GM21576 (cell line): ENCODE measurements around the gene DHDDS.

ENCODE experiments used
- ATAC-seq: cut with Tn5 transposase; IDR thresholded peaks from one replicate; pipeline ENCODE4 v1.9.1; 2021; ENCODE audit warnings: mild to moderate bottlenecking, moderate library complexity; ENCODE audit not compliant: unreplicated experiment

DHDDS gene

GRCh38 chr1:26417111-26417759 lies 14.9 kb upstream of the DHDDS start:
- ATAC-seq, result no peak

- ATAC-seq, result no peak
These were observed 13.2 kb upstream of the DHDDS start for GRCh38 chr1:26418865-26419349.

GRCh38 chr1:26419494-26419893 lies 12.6 kb upstream of the DHDDS start:
- ATAC-seq, result no peak

GRCh38 chr1:26429721-26430120 lies 2.4 kb upstream of the DHDDS start:
- ATAC-seq, result no peak

- ATAC-seq, result no peak
These were observed 672 bp downstream of the DHDDS start for GRCh38 chr1:26432793-26433192.

- no peak for ATAC-seq
These were observed 2.1 kb downstream of the DHDDS start for GRCh38 chr1:26434161-26434752.

GRCh38 chr1:26438041-26438440 lies 5.9 kb downstream of the DHDDS start:
- no peak for ATAC-seq

GRCh38 chr1:26440259-26440658 lies 8.1 kb downstream of the DHDDS start:
- ATAC-seq, result no peak

- no peak for ATAC-seq
These were observed 17.7 kb downstream of the DHDDS start for GRCh38 chr1:26449868-26450267.

GRCh38 chr1:26450908-26451307 lies 18.8 kb downstream of the DHDDS start:
- ATAC-seq, result no peak

- ATAC-seq, result no peak
These were observed 20.5 kb downstream of the DHDDS start for GRCh38 chr1:26452459-26453183.

- no peak for ATAC-seq
These were observed 27.0 kb downstream of the DHDDS start for GRCh38 chr1:26459148-26459547.

- ATAC-seq, result no peak
These were observed 27.5 kb downstream of the DHDDS start for GRCh38 chr1:26459573-26460031.

- ATAC-seq, result no peak
These were observed 36.8 kb downstream of the DHDDS start for GRCh38 chr1:26468911-26469310.

GRCh38 chr1:26469558-26469957 lies 37.4 kb downstream of the DHDDS start:
- ATAC-seq, result no peak

- no peak for ATAC-seq
These were observed 38.9 kb downstream of the DHDDS start for GRCh38 chr1:26470878-26471497.

GRCh38 chr1:26471498-26472319 lies 39.6 kb downstream of the DHDDS start:
- peak; percentile 11 for ATAC-seq

GRCh38 chr1:26472320-26472900 lies 40.3 kb downstream of the DHDDS start, which contains the start of gene HMGN2:
TSS of gene HMGN2 (plus strand) at chr1:26472440. CDS start at chr1:26472613, 173 bp downstream.
- ATAC-seq, result peak; percentile 45

- peak; percentile 69 for ATAC-seq
These were observed 41.1 kb downstream of the DHDDS start for GRCh38 chr1:26472901-26473845.
